Smooth muscle cell (in vitro differentiated cells): ENCODE measurements around the gene PKD2L1. TPM values are rescaled to one million over a fixed set of nuclear protein-coding genes. Genes with fewer than 3 reads are reported as not detected.
"Not testable (repeated sequence)": the region's sequence is repeated elsewhere in the genome, so short reads cannot be mapped to it uniquely, and the experiment has no call there.

ENCODE experiments used
- DNase-seq: peaks from one replicate; lab custom pipeline; 2025; ENCODE audit not compliant: unreplicated experiment; lab: John Stamatoyannopoulos, UW
- H2AFZ ChIP-seq: fragments of 200-600 bp; sonication (generic); 2 replicates; pipeline ENCODE4 v1.6.0; 2016; ENCODE audit warnings: antibody characterized with exemption, low read depth, mild to moderate bottlenecking
- H3F3A ChIP-seq: fragments of 200-600 bp; sonication (generic); 2 replicates; pipeline ENCODE4 v1.6.0; 2017; ENCODE audit warnings: antibody characterized with exemption, low read depth
- H3K27ac ChIP-seq: fragments of 200-600 bp; sonication (generic); 2 replicates; pipeline ENCODE4 v1.5.1; 2016; ENCODE audit warnings: low read depth, mild to moderate bottlenecking
- H3K27me3 ChIP-seq: fragments of 200-600 bp; sonication (generic); 2 replicates; pipeline ENCODE4 v1.6.1; 2016; ENCODE audit warnings: low read depth, mild to moderate bottlenecking
- H3K36me3 ChIP-seq: fragments of 200-600 bp; sonication (generic); 2 replicates; pipeline ENCODE4 v1.5.1; 2016; ENCODE audit warnings: low read depth
- H3K4me1 ChIP-seq: fragments of 200-600 bp; sonication (generic); 2 replicates; pipeline ENCODE4 v1.5.1; 2016; ENCODE audit warnings: low read depth
- H3K4me2 ChIP-seq: fragments of 200-600 bp; sonication (generic); 2 replicates; pipeline ENCODE4 v1.6.0; 2016; ENCODE audit warnings: mild to moderate bottlenecking
- H3K4me3 ChIP-seq: fragments of 200-600 bp; sonication (generic); 2 replicates; pipeline ENCODE4 v1.5.1; 2016; ENCODE audit warnings: mild to moderate bottlenecking
- H3K79me2 ChIP-seq: fragments of 200-600 bp; sonication (generic); 2 replicates; pipeline ENCODE4 v1.6.0; 2016; ENCODE audit warnings: low read depth, mild to moderate bottlenecking
- H3K9ac ChIP-seq: fragments of 200-600 bp; sonication (generic); 2 replicates; pipeline ENCODE4 v1.6.0; 2016; ENCODE audit warnings: low read depth
- H3K9me3 ChIP-seq: fragments of 200-600 bp; sonication (generic); replicated peaks from 2 replicates; pipeline ENCODE4 v1.5.1; 2016; ENCODE audit warnings: low read depth
- H4K20me1 ChIP-seq: fragments of 200-600 bp; sonication (generic); 2 replicates; pipeline ENCODE4 v1.6.0; 2016; ENCODE audit warnings: low read depth
- CTCF ChIP-seq: fragments of 200-600 bp; sonication (generic); IDR thresholded peaks from 2 replicates; pipeline ENCODE4 v1.5.1; 2017; ENCODE audit warnings: borderline replicate concordance, mild to moderate bottlenecking, antibody characterized with exemption; ENCODE audit not compliant: insufficient read depth, poor library complexity, severe bottlenecking
- WGBS: methylation state at CpG from one replicate; pipeline ENCODE4 v1.1.7; 2016; ENCODE audit warnings: low lambda C conversion rate; 5-methylcytosine and 5-hydroxymethylcytosine counted together
- polyA plus RNA-seq: library from polyadenylated mRNA; unstranded; fragments of >200 nt; fragmentation: Nextera tagmentation; extraction: Ambion mirVana; gene quantifications from 2 replicates; pipeline ENCODE4 v1.2.1, GENCODE V29; 2016
- total RNA-seq: library from RNA; depleted of rRNA; stranded (reverse); fragments of >200 nt; gene quantifications from 2 replicates; pipeline ENCODE4 v1.2.3, GENCODE V29; 2014

PKD2L1 gene
- total and polyA plus RNA-seq, 2 experiments from 2014 or later: not detected

DNA sequence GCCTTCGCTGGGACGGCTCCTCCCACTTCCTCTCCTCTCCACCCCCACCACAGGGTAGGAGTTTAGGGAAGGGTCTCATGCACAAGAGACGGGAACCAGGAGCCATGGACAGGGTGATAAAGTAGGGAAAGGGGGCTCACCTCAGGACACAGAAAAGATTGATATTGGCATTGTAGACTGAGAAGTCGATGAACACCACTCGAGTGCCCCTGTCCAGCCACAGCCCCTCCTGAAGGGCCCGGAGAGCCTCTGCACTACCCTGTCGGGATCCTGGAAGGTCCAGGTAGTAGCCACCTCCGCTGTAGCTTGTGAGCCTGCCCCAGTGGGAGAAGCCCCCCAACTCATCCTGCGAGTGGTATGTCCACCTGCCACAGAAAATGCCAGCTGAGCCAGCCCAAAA lies 32.8 kb downstream of the PKD2L1 start:
- H4K20me1 ChIP-seq: no peaks in the 10 kb centered on the region
- no peaks in the 10 kb centered on the region for H3F3A ChIP-seq
- no peaks in the 10 kb centered on the region for H3K79me2 ChIP-seq
- peaks cover 33% of the 10 kb centered on the region for H3K27me3 ChIP-seq
- H3K27ac ChIP-seq: no peak overlapping the region
- TF ChIP-seq CTCF: no peak
- H3K9me3 ChIP-seq: no peaks in the 10 kb centered on the region
- H3K4me2 ChIP-seq: no peak overlapping the region
- H3K9ac ChIP-seq: no peak overlapping the region
- 76% methylated on average over 9 of the region's 9 CpGs for WGBS
- no peak for DNase-seq
- no peaks in the 10 kb centered on the region for H3K36me3 ChIP-seq
- no peak overlapping the region for H2AFZ ChIP-seq
- no peaks in the 10 kb centered on the region for H3K4me1 ChIP-seq
- H3K4me3 ChIP-seq: no peak overlapping the region

DNA sequence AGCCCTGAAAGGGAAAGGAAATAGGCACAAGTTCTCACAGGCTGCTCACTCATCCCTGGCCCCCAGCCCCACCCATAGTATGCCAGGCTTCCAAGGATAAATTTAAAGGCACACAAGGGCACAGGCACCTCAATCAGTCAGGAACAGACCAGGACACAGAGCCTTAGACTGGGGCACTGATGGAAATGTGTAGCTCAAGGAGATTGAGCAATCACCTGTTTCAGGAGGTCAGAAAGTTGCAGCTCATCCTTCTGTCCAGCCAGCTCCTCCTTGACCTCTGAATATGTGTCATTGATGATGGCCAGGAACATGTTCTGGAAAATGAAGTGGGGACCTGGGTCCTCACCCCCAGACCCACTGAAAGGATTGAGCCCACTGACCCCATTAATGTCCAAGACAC lies 37.0 kb downstream of the PKD2L1 start:
- Histone ChIP-seq H3K4me2 (no peak overlapping the region), H2AFZ (no peak overlapping the region), H3K9me3 (no peaks in the 10 kb centered on the region), H3K27me3 (peaks cover 43% of the 10 kb centered on the region), H3F3A (no peaks in the 10 kb centered on the region), H3K4me3 (no peak overlapping the region), H3K27ac (no peak overlapping the region), H4K20me1 (no peaks in the 10 kb centered on the region), H3K79me2 (no peaks in the 10 kb centered on the region), H3K9ac (no peak overlapping the region), H3K36me3 (no peaks in the 10 kb centered on the region), H3K4me1 (no peaks in the 10 kb centered on the region)
- no peak for DNase-seq
- TF ChIP-seq CTCF: no peak

GRCh38 chr10:100292300-100292699 lies 37.7 kb downstream of the PKD2L1 start:
- not testable (repeated sequence) for H3K36me3 ChIP-seq, H3K4me2 ChIP-seq, DNase-seq, H2AFZ ChIP-seq, H3K79me2 ChIP-seq, H3K27ac ChIP-seq, H4K20me1 ChIP-seq, H3K9me3 ChIP-seq, H3F3A ChIP-seq, H3K4me1 ChIP-seq, H3K4me3 ChIP-seq, H3K9ac ChIP-seq
- peaks cover 43% of the 10 kb centered on the region for H3K27me3 ChIP-seq
- 84% methylated on average over 4 of the region's 4 CpGs for WGBS

- Histone ChIP-seq H3F3A (peaks cover 1% of the 10 kb centered on the region), H3K4me1 (peaks cover 4% of the 10 kb centered on the region), H3K27ac (no peak overlapping the region), H3K9me3 (no peaks in the 10 kb centered on the region), H3K4me3 (no peak overlapping the region), H4K20me1 (no peaks in the 10 kb centered on the region), H3K36me3 (no peaks in the 10 kb centered on the region), H2AFZ (no peak overlapping the region), H3K79me2 (no peaks in the 10 kb centered on the region), H3K9ac (no peak overlapping the region), H3K27me3 (peaks cover 39% of the 10 kb centered on the region), H3K4me2 (no peak overlapping the region)
- WGBS: 88% methylated on average over 3 of the region's 3 CpGs
- no peak for TF ChIP-seq CTCF
- DNase-seq: no peak
Observed at GRCh38 chr10:100291356-100291755, 38.7 kb downstream of the PKD2L1 start.
